Measurements from ENCODE around the gene THOC1. TPM values are rescaled to one million over a fixed set of nuclear protein-coding genes. Genes with fewer than 3 reads are reported as not detected.
A peak's percentile ranks its signal among the peaks of the same experiment; 100 is the strongest.
"Not testable (repeated sequence)": the region's sequence is repeated elsewhere in the genome, so short reads cannot be mapped to it uniquely, and the experiment has no call there.

THOC1 gene
- total RNA-seq, 2 donors from 2014 or later: 71.6 to 99.1 TPM

DNA sequence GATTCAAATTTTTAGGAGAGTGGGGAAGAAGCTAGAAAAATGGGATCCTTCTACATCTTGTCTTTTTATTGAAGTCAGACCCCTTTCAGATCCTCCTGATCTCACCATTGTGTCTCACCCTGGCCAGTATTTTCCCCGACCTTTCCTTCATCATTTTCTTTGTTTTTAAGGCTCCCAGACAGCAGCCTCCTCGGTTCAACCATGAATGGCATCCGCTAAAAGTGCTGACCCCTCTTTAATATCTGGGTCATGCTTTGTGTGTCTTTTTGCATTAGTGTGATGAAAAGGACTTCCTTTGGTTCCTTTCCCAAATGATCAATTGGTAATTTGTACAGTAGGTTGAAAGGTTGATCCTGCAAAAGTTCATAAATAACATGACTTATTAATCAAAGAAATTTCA is 26.7 kb upstream of the THOC1 start:
- H3K4me1 Mint-ChIP-seq: no peaks in the 10 kb centered on the region
- ATAC-seq (replicated peaks): no peak
- peaks cover 10% of the 10 kb centered on the region for H3K27me3 Mint-ChIP-seq
- no peak overlapping the region for H3K4me3 Mint-ChIP-seq
- no peak overlapping the region for H3K27ac Mint-ChIP-seq
- H3K9me3 Mint-ChIP-seq: no peaks in the 10 kb centered on the region
- H3K36me3 Mint-ChIP-seq (ENCODE audit: low read depth): no peaks in the 10 kb centered on the region

DNA sequence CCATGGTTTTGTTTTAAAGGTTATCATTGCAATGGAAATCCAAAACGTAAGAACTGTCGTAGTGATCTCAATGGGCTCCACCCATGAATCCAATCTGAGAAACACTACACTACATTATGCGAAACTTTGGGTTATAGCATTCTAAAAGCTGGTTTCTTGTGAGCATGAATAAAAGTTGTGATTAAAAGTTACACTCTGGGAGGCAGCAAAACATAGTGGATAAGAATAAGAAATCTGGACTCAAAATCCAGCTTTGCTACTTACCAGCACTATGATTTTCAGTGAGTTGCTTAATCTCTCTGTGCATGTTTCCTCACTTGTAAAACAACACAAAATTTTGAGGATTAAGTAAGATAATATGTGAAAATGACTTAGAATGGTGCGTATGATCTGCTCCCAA is 25.7 kb upstream of the THOC1 start:
- Mint-ChIP-seq H3K4me3 (no peak overlapping the region), H3K36me3 (ENCODE audit: low read depth) (no peaks in the 10 kb centered on the region), H3K9me3 (no peaks in the 10 kb centered on the region), H3K27me3 (peaks cover 10% of the 10 kb centered on the region), H3K4me1 (no peaks in the 10 kb centered on the region), H3K27ac (no peak overlapping the region)
- ATAC-seq (replicated peaks): no peak

DNA sequence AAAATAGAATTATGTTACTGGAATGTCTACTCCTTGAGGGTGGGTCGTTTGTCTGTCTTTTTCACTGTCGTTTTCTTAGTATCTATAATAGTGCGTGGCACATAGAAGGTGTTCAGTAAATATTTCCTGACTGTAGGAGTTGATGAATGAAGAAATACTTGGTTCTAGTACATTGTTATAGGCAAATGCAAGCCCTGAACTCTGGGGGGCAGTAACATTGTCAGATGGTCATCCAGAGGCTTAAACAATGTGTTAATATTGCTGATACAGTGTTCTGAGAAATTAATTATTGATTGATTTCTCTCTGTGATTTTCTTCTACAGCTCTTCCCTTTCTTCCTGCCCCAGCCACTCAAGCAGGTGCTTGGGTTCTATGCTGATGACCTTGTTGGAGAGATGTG is 24.4 kb upstream of the THOC1 start:
- Mint-ChIP-seq H3K27me3 (peaks cover 14% of the 10 kb centered on the region), H3K9me3 (no peaks in the 10 kb centered on the region), H3K4me1 (no peaks in the 10 kb centered on the region), H3K4me3 (no peak overlapping the region), H3K27ac (no peak overlapping the region), H3K36me3 (ENCODE audit: low read depth) (no peaks in the 10 kb centered on the region)
- no peak for ATAC-seq (replicated peaks)

DNA sequence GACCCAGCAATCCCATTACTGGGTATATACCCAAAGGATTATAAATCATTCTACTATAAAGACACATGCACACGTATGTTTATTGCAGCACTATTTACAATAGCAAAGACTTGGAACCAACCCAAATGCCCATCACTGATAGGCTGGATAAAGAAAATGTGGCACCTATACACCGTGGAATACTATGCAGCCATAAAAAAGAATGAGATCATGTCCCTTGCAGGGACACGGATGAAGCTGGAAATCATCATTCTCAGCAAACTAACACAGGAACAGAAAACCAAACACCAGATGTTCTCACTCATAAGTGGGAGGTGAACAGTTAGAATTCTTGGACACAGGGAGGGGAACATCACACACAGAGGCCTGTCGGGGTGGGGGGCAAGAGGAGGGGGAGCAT is 22.1 kb upstream of the THOC1 start:
- H3K27me3 Mint-ChIP-seq; H3K4me3 Mint-ChIP-seq; ATAC-seq (replicated peaks); H3K36me3 Mint-ChIP-seq (ENCODE audit: low read depth); H3K4me1 Mint-ChIP-seq; H3K9me3 Mint-ChIP-seq; H3K27ac Mint-ChIP-seq: not testable (repeated sequence)

DNA sequence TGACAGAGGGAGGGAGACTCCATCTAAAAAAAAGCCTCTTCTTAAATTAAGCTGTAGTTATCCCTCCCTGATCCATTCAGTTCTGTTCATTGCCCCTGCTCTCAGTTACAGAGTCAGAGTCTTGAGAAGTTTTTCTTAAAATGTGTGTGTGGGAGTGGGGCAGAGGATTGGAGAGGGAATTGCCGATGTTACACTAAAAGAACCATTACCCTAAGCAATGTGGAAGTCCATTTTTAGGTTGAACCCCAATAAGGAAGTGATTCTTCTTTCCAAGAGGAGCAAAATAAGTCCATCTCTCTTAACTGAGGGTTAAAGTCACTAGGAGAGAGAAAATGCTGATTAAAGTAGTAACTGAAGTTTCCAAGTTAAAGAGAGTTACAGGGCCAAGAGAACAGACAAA is 21.2 kb upstream of the THOC1 start:
- H3K27me3 Mint-ChIP-seq: peaks cover 7% of the 10 kb centered on the region
- H3K4me1 Mint-ChIP-seq: no peaks in the 10 kb centered on the region
- H3K27ac Mint-ChIP-seq: no peak overlapping the region
- no peak overlapping the region for H3K4me3 Mint-ChIP-seq
- H3K9me3 Mint-ChIP-seq: no peaks in the 10 kb centered on the region
- ATAC-seq (replicated peaks): no peak
- no peaks in the 10 kb centered on the region for H3K36me3 Mint-ChIP-seq (ENCODE audit: low read depth)

DNA sequence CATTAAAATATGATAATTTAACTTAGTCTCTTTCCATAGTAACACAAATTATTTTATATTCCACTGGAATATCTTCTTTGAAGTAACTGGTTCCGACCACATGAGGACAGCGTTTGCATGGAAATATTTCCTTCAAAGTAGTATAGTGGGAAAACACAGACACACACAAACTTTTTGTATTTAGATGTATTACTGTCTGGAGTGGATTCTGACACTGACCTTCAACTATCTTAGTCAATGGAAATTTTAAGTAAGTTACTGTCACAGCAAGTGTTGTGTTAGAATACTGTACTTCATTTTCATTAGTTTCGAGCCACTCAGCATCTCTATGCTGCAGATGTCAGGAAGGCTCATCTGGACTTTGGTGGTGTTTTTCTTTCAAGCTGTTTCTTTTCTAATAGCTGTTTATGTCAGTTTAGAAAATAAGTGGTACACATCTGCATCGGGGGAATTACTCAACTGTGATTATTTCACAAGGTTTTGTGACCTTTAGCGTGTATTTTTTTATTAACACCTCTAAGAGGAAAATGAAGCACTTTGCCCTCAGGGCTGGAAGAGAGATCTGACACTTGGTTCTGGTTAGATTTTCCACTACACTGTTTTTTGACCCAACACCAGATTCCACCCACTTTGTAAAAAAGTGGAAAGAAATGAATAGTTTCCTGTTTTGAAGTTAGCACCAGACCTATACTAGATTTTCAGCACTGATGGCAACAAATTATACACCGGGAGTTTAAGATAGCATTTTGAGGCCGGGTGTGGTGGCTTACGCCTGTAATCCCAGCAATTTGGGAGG is 18.9 kb upstream of the THOC1 start:
- H3K4me3 Mint-ChIP-seq: no peak overlapping the region
- H3K36me3 Mint-ChIP-seq (ENCODE audit: low read depth): no peaks in the 10 kb centered on the region
- H3K4me1 Mint-ChIP-seq: no peaks in the 10 kb centered on the region
- H3K27me3 Mint-ChIP-seq: peaks cover 9% of the 10 kb centered on the region
- no peak overlapping the region for H3K27ac Mint-ChIP-seq
- no peaks in the 10 kb centered on the region for H3K9me3 Mint-ChIP-seq
- no peak for ATAC-seq (replicated peaks)

DNA sequence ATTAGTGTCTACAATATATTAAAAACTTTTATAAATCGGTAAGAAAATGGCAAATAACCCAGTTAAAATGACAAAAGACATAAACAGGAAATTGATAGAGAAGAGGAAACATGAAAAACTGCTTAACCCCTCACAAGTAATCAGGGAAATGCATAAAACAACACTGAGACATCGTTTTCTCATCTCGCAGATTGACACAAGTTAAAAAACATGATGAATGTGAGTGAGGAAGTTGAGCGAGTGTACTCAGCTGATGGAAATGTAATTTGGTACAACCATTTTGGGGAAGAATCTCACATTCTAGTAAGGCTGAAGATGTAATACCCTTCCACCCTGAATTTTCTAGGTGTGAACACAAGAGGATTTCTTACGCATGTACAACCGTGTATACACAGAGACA is 18.0 kb upstream of the THOC1 start:
- no peaks in the 10 kb centered on the region for H3K4me1 Mint-ChIP-seq
- H3K4me3 Mint-ChIP-seq: no peak overlapping the region
- no peaks in the 10 kb centered on the region for H3K9me3 Mint-ChIP-seq

DNA sequence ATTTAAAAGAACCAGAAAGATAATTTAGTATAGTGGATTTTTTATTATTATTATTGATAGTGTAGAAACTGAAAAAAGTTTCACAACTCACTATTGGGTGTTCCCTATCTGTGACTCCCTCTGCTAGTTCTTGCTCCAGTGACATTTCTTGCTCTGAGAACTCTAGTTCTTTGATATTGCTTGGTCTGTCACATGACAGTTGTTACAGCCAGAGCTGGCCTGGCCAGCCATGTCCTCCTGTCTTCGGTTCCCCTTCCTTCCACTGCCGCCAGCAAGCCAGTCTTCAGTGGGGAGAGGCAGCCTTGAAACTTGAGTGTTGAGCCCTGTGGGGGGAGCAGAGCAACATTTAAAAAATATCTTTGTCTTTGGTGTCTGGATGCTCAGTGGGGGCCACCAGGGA is 7.6 kb upstream of the THOC1 start:
- Mint-ChIP-seq H3K27me3 (no peaks in the 10 kb centered on the region), H3K4me1 (no peaks in the 10 kb centered on the region), H3K27ac (no peak overlapping the region), H3K36me3 (ENCODE audit: low read depth) (no peaks in the 10 kb centered on the region), H3K9me3 (no peaks in the 10 kb centered on the region), H3K4me3 (no peak overlapping the region)
- ATAC-seq (replicated peaks): no peak

More for the DNA sequence above, 18.0 kb upstream of the THOC1 start:
- no peak for ATAC-seq (replicated peaks)
- Mint-ChIP-seq H3K27me3 (peaks cover 10% of the 10 kb centered on the region), H3K36me3 (ENCODE audit: low read depth) (no peaks in the 10 kb centered on the region), H3K27ac (no peak overlapping the region)

DNA sequence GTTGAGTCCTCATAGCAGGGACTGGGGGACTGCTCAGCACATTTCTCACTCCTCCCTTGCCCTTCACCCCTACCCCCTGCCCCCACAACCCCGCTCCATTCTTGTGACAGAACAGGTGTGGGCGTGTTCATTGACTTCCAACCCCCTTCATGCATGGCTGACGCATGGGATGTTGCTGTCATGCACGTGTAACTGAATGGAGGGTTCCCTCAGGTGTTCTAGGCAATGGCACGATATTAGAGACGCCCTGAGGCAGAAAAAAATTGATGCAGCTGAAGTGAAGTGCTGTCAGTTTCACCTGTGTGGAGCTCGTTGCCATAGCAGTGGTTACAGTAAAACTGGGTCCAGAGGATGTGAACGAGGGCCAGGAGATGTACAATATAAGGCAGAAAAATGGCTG is 6.5 kb upstream of the THOC1 start:
- H3K27ac Mint-ChIP-seq: no peak overlapping the region
- H3K27me3 Mint-ChIP-seq: no peaks in the 10 kb centered on the region
- no peaks in the 10 kb centered on the region for H3K36me3 Mint-ChIP-seq (ENCODE audit: low read depth)
- H3K4me3 Mint-ChIP-seq: no peak overlapping the region
- H3K9me3 Mint-ChIP-seq: no peaks in the 10 kb centered on the region
- H3K4me1 Mint-ChIP-seq: no peaks in the 10 kb centered on the region
- no peak for ATAC-seq (replicated peaks)

DNA sequence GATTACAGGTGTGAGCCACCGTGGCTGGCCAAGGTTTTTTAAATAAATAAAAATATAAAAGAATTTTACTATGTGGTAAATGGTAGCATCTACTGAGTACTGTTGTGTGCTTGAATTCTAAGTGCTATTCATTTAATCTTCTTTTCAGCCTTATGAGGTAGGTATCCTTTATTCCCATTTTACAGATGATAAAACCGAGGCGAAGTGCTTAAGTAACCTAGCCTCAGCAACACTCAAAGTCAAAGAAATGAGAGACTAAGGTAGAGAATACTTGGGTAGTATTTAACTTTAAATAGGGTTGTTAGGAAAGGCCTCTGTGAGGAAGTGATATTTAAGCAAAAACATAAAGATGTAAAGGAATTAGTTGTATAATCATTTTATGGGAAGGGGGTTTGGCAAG is 5.7 kb upstream of the THOC1 start:
- Mint-ChIP-seq H3K27me3 (no peaks in the 10 kb centered on the region), H3K9me3 (no peaks in the 10 kb centered on the region), H3K4me1 (no peaks in the 10 kb centered on the region), H3K36me3 (ENCODE audit: low read depth) (no peaks in the 10 kb centered on the region), H3K27ac (no peak overlapping the region), H3K4me3 (no peak overlapping the region)
- ATAC-seq (replicated peaks): no peak

DNA sequence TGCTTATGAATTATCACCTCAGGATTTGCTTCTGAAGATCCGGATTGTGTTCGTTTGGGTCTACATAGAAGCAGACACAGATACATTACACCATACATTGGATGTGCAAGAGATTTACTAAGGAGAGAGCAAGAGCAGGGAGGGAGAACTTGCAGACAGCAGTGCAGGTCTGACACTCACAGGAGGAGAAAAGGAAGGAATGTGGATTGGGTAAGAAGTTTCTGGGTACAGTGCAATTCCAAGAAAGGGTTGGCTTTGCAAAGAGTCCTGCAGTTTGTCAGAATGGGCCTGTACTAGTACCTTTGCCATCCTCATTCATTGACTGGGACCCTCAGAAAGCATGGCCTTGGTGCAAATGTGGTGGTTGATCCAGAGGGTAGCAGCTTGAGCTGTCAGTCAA is 4.8 kb upstream of the THOC1 start:
- H3K27ac Mint-ChIP-seq: no peak overlapping the region
- ATAC-seq (replicated peaks): no peak

DNA sequence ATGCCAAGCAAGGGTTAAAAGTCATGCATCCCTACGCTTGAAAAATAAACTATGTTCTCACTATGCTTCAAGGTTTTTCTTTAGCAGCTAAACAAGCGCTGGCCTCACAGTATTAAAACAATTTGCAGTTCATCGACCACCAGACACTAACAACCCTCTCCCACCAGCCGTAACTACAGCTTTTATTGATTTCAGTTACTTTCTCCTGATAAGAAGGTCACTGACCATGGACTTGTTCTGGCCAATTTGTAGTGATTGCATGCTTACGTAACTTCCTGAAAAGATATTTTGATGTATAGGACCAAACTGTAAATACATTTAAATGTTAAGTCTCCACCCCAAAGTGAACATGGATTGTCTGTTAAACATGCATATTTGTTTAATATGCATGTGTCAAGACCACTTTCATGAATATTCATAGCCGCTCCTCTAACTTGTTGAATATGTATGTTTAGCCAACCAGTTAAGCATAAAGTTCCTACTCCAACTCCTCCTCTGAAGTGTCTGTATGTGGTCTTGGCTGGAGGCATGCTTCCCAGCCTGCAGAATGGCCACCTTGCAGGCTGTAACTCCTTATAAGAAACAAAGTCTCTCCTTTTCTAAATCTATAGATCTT is 1.7 kb upstream of the THOC1 start:
- peaks cover 6% of the 10 kb centered on the region for H3K4me1 Mint-ChIP-seq
- no peaks in the 10 kb centered on the region for H3K9me3 Mint-ChIP-seq
- no peak for ATAC-seq (replicated peaks)
- no peak overlapping the region for H3K27ac Mint-ChIP-seq
- peaks cover 25% of the 10 kb centered on the region for H3K36me3 Mint-ChIP-seq (ENCODE audit: low read depth)
- H3K27me3 Mint-ChIP-seq: no peaks in the 10 kb centered on the region
- peak overlapping the region; percentile 97 for H3K4me3 Mint-ChIP-seq

More for the DNA sequence above, 4.8 kb upstream of the THOC1 start:
- H3K4me1 Mint-ChIP-seq: no peaks in the 10 kb centered on the region
- H3K36me3 Mint-ChIP-seq (ENCODE audit: low read depth): peaks cover 6% of the 10 kb centered on the region
- H3K27me3 Mint-ChIP-seq: no peaks in the 10 kb centered on the region
- H3K4me3 Mint-ChIP-seq: no peak overlapping the region
- no peaks in the 10 kb centered on the region for H3K9me3 Mint-ChIP-seq

DNA sequence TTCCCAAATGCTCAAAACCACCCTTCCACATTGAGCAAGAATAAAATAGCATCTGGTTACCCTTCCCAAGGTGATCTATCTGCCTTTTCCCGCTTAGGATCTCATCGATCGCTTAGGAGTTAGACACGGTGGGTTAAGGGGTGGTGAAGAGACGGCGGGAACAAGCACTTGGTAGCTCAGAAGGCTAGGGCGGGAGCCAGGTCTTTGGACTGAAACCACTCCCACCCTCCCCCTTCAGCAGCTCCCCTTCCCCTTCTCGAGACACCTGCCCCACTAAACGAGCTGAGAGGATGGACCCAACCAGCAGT is 513 bp downstream of the THOC1 start:
- H3K9me3 Mint-ChIP-seq: no peaks in the 10 kb centered on the region
- H3K4me1 Mint-ChIP-seq: peaks cover 11% of the 10 kb centered on the region
- H3K27ac Mint-ChIP-seq: peak overlapping the region; percentile 99
- peak overlapping the region; percentile 97 for H3K4me3 Mint-ChIP-seq
- no peak for ATAC-seq (replicated peaks)
- H3K27me3 Mint-ChIP-seq: no peaks in the 10 kb centered on the region
- H3K36me3 Mint-ChIP-seq (ENCODE audit: low read depth): peaks cover 47% of the 10 kb centered on the region

DNA sequence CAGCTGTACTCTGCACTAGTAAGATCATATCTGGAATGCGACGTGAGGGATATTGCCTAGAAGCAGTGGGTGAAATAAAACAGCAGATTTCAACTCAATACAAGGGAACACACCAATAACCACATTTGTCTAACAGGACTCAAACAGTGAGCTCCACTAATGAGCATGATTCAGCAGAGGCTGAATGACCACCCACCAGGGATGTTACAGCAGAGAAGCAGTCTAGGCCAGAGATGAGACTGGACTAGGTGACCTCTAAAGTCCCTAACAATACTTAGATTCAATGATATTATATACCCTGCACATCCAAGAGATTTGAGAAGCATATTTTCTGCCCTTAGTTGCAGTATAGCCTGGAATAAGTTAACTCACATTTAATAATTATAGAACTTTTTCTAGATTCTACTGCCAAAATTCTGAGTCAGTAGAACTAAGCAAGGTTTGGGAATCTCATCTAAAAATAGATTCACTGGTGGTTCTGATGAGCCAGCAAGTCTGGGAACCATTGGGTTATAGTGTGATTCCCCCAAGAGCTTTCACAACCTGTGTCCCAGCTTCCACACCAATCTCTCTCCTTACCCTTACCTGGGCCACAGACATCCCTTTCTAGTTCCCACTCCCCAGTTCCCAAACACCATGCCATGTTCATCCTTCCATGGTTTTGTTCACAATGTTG is 6.3 kb downstream of the THOC1 start:
- Mint-ChIP-seq H3K4me1 (peaks cover 11% of the 10 kb centered on the region), H3K36me3 (ENCODE audit: low read depth) (peaks cover 95% of the 10 kb centered on the region), H3K9me3 (no peaks in the 10 kb centered on the region), H3K4me3 (no peak overlapping the region), H3K27me3 (no peaks in the 10 kb centered on the region), H3K27ac (no peak overlapping the region)
- no peak for ATAC-seq (replicated peaks)

DNA sequence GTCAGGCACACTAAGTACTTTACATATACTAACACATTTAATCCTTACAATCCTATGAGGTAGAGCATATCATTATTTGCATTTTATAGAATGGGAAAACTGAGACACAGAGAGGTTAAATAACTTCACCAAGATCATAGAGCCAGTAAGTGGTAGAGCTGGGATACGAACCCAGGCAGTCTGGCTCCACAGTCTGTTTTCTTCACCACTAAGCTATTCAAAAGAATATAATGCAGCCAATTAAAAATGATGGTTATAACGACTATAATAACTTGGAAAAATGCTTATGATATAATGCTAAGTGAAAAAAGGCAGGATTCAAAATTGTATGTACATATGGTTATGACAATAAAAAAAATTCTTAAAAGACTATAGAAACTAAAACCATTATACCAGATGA is 7.3 kb downstream of the THOC1 start:
- ATAC-seq (replicated peaks): no peak
- H3K4me1 Mint-ChIP-seq: peaks cover 5% of the 10 kb centered on the region
- no peak overlapping the region for H3K27ac Mint-ChIP-seq
- H3K9me3 Mint-ChIP-seq: no peaks in the 10 kb centered on the region
- H3K4me3 Mint-ChIP-seq: no peak overlapping the region
- H3K27me3 Mint-ChIP-seq: no peaks in the 10 kb centered on the region
- H3K36me3 Mint-ChIP-seq (ENCODE audit: low read depth): peaks cover 98% of the 10 kb centered on the region

Measured in activated T-helper 17 cell treated with anti-CD3 and anti-CD28 coated beads, Interleukin-2, amount 50 U/mL, for 72 hours (primary cell).